PC-3 (cell line): ENCODE results near the gene RND3.

Experiments
- EZH2phosphoT487 ChIP-seq: fragments of 300-600 bp; sonication (generic); IDR thresholded peaks from 2 replicates; pipeline ENCODE4 v1.6.1; 2018; ENCODE audit warnings: mild to moderate bottlenecking, antibody characterized with exemption, low read length, borderline replicate concordance
- TF ChIP-seq, protein P1 (sequence below): fragments of 300-600 bp; sonication (generic); conservative IDR thresholded peaks from 2 replicates; pipeline ENCODE4 v1.5.1; 2017; ENCODE audit warnings: antibody characterized with exemption, low read depth, mild to moderate bottlenecking, low read length

DNA sequence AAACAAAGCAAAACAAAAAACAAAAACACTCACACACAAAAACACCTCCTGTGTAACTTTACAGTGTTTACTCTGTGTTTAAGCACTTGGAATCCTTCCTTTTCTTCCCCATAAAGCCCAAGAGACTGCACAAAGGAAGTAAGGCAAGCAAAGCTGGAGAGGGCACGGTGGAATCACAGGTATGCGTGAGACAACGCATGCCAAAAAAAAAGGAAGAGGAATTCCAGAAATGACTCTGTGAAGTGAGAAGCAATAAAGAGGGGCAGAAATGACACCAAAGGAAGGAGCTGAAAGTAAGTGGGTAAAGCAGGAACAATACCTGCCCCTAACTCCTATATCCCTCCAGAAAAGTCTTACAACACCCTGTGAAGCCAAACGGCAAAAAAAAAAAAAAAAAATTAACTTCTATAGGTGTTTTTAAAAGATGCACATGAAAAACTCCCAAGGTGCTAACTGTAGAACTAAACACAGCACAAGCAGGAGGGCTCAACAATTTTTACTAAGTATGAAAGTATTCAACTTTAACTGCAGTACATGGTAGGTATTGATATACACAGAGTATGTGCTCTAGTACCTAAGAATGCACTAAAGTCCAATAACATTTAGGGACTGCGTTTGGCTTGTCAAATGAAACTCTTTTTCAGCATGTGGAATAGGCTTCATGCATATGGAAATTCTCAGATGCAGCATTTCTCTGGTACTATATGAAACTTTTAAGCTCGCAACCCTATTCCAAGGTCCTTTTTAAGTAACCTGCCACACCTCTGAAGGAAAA lies 9.1 kb downstream of the RND3 start:
- TF ChIP-seq, protein P1, sequence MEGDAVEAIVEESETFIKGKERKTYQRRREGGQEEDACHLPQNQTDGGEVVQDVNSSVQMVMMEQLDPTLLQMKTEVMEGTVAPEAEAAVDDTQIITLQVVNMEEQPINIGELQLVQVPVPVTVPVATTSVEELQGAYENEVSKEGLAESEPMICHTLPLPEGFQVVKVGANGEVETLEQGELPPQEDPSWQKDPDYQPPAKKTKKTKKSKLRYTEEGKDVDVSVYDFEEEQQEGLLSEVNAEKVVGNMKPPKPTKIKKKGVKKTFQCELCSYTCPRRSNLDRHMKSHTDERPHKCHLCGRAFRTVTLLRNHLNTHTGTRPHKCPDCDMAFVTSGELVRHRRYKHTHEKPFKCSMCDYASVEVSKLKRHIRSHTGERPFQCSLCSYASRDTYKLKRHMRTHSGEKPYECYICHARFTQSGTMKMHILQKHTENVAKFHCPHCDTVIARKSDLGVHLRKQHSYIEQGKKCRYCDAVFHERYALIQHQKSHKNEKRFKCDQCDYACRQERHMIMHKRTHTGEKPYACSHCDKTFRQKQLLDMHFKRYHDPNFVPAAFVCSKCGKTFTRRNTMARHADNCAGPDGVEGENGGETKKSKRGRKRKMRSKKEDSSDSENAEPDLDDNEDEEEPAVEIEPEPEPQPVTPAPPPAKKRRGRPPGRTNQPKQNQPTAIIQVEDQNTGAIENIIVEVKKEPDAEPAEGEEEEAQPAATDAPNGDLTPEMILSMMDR = no peak
- TF ChIP-seq EZH2phosphoT487 = no peak
